GM12873 (cell line): ENCODE measurements around the gene EDN1.

Experiments used
- TF ChIP-seq, protein P1 (sequence below): IDR thresholded peaks from 2 replicates; pipeline ENCODE4 v1.5.1; 2012; ENCODE audit warnings: low read depth, mild to moderate bottlenecking, moderate library complexity, low read length, control low read depth; ENCODE audit not compliant: insufficient read depth; ENCODE audit errors: missing control alignments

Gene EDN1

GRCh38 chr6:12339022-12339421 lies 48.9 kb downstream of the EDN1 start:
- TF ChIP-seq, protein P1, sequence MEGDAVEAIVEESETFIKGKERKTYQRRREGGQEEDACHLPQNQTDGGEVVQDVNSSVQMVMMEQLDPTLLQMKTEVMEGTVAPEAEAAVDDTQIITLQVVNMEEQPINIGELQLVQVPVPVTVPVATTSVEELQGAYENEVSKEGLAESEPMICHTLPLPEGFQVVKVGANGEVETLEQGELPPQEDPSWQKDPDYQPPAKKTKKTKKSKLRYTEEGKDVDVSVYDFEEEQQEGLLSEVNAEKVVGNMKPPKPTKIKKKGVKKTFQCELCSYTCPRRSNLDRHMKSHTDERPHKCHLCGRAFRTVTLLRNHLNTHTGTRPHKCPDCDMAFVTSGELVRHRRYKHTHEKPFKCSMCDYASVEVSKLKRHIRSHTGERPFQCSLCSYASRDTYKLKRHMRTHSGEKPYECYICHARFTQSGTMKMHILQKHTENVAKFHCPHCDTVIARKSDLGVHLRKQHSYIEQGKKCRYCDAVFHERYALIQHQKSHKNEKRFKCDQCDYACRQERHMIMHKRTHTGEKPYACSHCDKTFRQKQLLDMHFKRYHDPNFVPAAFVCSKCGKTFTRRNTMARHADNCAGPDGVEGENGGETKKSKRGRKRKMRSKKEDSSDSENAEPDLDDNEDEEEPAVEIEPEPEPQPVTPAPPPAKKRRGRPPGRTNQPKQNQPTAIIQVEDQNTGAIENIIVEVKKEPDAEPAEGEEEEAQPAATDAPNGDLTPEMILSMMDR: no peak

GRCh38 chr6:12339808-12340487 lies 49.8 kb downstream of the EDN1 start:
- TF ChIP-seq, protein P1: no peak

DNA sequence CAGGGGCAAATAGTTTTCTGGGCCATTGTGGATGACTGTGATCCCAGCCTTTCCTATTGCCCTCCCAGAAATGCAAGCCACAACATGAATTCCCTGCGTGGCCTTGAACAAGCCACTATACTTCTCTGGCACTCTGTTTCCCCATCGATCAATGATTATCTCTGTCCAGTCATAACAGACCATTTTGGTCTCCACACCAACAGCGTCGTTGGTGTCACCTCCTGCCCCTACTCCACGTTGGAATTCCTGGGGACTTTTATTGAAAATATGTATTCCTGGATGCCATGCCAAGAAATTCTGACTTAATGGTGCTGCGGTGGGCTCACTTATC lies 50.3 kb downstream of the EDN1 start:
- TF ChIP-seq, protein P1: no peak

- TF ChIP-seq, protein P1: no peak
These were observed 52.5 kb downstream of the EDN1 start for GRCh38 chr6:12342664-12343063.

- TF ChIP-seq, protein P1: no peak
These were observed 52.9 kb downstream of the EDN1 start for GRCh38 chr6:12343122-12343439.

DNA sequence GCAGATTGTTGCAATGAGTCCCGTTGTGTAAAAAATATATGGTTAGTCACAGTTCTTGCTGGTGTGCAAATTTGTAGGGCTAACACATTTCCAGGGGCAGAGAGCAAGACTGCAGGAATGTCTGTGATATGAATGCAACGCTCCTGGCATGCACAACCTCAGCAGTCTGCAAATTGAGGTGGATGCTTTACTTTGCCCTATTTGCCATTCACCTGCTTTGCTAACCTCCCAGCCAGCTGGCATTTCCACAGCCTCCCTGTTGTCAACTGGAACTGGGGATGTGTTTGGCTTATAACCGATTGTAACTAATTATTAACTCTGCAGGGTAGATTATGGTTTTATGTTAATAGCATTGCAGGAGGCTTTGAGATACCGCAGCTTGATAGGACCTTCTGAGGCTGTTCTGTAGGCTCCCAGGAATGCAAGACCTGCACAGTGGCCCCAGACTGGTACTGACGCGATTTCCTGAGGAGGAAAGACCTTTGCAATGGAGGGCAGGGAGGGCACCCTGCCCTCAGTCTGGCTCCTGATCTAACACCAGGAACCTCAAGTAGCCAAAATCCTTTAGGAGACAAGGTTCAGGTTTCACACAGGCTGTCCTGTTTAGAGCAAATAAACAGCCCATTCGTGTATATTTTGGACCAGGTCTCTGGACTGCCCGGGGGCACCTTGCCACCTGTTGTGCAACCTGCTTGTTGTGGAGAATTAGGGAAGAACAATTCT lies 53.4 kb downstream of the EDN1 start:
- TF ChIP-seq, protein P1: no peak

- TF ChIP-seq, protein P1: no peak
These were observed 54.1 kb downstream of the EDN1 start for GRCh38 chr6:12344296-12344695.
